ENCODE measurements around the gene ST8SIA6.

GRCh38 chr10:17435953-17436352 is 18.4 kb downstream of the ST8SIA6 start:
- TF ChIP-seq CTCF (IDR thresholded peaks at IDR 0.05 in 2 of 3, conservative IDR thresholded peaks at IDR 0.05 in 1 of 3; ENCODE audit: control insufficient read depth in 2 of 3, extremely low read depth in 1 of 3, insufficient read depth in 1 of 3, low read depth in 3 of 3, low read length in 3 of 3) (no peak), BMI1 (IDR thresholded peaks at IDR 0.05; ENCODE audit: borderline replicate concordance) (no peak), JUND (IDR thresholded peaks at IDR 0.05; ENCODE audit: low read depth, low read length) (no peak), POLR2A (IDR thresholded peaks at IDR 0.05; ENCODE audit: low read depth, low read length) (no peak), MTA2 (IDR thresholded peaks at IDR 0.05; ENCODE audit: low read depth) (no peak), ATF2 (IDR thresholded peaks at IDR 0.05; ENCODE audit: low read length) (no peak), NR2C2 (IDR thresholded peaks at IDR 0.05; ENCODE audit: borderline replicate concordance, control insufficient read depth, insufficient read length, low read depth) (no peak), TAF1 (IDR thresholded peaks at IDR 0.05; ENCODE audit: borderline replicate concordance, low read depth, low read length) (no peak), CREB1 (IDR thresholded peaks at IDR 0.05; ENCODE audit: low read depth) (no peak), POU2F2 (IDR thresholded peaks at IDR 0.05; ENCODE audit: borderline replicate concordance, low read depth, low read length) (no peak), SP1 (IDR thresholded peaks at IDR 0.05; ENCODE audit: low read depth, low read length) (no peak), ZBTB33 (IDR thresholded peaks at IDR 0.05) (no peak), NR2F1 (conservative IDR thresholded peaks at IDR 0.05) (no peak)
- TF ChIP-seq, protein P1, sequence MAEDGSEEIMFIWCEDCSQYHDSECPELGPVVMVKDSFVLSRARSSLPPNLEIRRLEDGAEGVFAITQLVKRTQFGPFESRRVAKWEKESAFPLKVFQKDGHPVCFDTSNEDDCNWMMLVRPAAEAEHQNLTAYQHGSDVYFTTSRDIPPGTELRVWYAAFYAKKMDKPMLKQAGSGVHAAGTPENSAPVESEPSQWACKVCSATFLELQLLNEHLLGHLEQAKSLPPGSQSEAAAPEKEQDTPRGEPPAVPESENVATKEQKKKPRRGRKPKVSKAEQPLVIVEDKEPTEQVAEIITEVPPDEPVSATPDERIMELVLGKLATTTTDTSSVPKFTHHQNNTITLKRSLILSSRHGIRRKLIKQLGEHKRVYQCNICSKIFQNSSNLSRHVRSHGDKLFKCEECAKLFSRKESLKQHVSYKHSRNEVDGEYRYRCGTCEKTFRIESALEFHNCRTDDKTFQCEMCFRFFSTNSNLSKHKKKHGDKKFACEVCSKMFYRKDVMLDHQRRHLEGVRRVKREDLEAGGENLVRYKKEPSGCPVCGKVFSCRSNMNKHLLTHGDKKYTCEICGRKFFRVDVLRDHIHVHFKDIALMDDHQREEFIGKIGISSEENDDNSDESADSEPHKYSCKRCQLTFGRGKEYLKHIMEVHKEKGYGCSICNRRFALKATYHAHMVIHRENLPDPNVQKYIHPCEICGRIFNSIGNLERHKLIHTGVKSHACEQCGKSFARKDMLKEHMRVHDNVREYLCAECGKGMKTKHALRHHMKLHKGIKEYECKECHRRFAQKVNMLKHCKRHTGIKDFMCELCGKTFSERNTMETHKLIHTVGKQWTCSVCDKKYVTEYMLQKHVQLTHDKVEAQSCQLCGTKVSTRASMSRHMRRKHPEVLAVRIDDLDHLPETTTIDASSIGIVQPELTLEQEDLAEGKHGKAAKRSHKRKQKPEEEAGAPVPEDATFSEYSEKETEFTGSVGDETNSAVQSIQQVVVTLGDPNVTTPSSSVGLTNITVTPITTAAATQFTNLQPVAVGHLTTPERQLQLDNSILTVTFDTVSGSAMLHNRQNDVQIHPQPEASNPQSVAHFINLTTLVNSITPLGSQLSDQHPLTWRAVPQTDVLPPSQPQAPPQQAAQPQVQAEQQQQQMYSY (CRISPR knock-in tag; IDR thresholded peaks at IDR 0.05): no peak

Measured in GM12878 (cell line).